HG03039 (cell line): ENCODE results near the gene WAS.
"Not testable (repeated sequence)": the region's sequence is repeated elsewhere in the genome, so short reads cannot be mapped to it uniquely, and the experiment has no call there.

Experiments used
- ATAC-seq: cut with Tn5 transposase; IDR thresholded peaks from one replicate; pipeline ENCODE4 v1.9.1; 2021; ENCODE audit warnings: mild to moderate bottlenecking, moderate library complexity; ENCODE audit not compliant: unreplicated experiment

Gene WAS

DNA sequence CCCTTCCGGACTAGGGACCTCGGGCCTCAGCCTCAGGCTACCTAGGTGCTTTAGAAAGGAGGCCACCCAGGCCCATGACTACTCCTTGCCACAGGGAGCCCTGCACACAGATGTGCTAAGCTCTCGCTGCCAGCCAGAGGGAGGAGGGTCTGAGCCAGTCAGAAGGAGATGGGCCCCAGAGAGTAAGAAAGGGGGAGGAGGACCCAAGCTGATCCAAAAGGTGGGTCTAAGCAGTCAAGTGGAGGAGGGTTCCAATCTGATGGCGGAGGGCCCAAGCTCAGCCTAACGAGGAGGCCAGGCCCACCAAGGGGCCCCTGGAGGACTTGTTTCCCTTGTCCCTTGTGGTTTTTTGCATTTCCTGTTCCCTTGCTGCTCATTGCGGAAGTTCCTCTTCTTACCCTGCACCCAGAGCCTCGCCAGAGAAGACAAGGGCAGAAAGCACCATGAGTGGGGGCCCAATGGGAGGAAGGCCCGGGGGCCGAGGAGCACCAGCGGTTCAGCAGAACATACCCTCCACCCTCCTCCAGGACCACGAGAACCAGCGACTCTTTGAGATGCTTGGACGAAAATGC lies at the start of gene WAS:
TSS of gene WAS (plus strand) at position 389 of the 572 bp plus-strand sequence. CDS start at position 444, 55 bp downstream.
- no peak for ATAC-seq

DNA sequence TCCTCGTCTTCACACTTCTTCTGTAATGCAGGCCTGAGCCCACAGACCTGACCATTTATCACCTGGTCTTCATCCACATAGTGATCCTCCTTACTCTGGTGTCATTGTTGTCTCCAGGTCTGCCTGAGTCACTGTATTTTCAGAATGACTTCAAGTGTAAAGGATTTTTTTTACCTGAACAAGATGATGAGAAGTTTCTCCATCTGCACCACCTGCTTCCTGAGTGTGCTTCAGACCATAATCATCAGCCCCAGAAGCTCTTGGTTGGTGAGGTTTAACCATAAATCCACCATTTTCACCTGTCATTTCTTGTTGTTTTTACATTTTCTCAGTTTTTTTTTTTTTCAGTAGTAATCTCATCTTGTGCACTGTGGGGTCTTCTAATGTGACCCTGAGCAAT lies 47.3 kb upstream of the WAS start:
- ATAC-seq: no peak

DNA sequence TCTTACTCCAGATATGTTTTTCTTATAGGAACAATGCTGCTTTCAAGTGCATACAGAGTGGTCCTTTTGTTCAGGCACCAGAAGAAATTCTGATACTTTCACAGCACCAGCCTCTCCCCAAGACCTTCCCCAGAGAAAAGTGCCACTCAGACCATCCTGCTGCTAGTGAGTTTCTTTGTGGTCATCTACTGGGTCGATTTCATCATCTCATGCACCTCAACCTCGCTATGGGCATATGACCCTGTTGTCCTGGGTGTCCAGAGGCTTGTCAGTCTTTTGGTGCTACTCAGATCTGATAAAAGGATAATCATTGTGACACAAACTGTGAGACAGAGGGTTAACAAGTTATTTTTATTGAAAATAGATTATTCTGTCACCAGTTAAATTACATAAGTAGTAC lies 46.8 kb upstream of the WAS start:
- no peak for ATAC-seq

DNA sequence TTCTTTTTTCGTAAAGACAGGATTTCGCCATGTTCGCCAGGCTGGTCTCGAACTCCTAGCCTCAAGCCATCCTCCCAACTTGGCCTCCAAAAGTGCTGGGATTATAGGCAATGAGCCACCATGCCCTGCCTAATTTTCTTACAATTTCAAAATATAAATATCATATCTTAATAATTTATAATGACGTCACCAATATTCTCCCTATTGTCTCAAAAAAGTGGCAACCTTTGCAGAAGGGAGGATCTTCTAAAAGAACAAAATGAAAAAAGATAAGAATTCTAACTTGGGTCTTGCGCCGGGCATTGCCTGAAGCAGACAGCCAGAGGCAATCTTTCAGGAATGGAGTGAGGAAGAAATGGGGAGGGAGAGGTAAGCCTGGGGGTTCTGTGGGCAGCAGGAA lies 37.9 kb upstream of the WAS start:
- no peak for ATAC-seq

DNA sequence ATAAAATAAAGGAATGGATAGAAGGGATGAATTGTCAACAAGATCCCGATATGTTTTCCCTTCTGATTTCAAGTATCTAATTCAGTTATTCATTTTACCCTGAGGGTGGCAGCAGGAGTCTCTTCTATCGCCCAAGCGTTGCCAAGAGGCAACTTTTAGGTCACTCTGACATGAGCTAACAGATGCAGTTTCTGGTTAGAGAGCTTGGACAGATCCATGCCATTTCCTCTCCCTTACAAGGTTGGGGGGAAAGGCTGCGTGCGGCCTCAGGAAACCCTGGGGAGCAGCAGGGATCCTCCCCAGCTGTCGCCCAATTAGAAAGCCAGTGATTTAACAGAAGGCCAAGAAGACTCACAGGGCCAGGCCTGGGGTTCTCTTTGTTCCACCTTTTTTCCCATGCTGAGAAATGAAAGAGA lies 35.3 kb upstream of the WAS start:
- ATAC-seq: no peak

DNA sequence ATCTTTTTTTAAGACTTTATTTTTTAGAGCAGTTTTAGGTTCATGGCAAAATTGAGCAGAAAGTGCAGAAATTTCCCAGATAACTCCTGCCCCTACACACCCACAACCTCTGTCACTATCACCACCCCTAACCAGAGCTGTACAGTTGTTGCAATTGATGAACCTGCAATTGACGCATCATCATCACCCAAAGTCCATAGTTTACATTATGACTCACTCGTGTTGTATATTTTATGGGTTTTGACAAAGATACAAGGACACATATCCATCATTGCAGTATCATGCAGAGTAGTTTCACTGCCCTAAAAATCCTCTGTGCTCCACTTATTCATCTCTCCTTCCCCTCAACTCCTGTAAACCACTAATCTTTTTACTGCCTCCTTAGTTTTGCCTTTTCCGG lies 34.5 kb upstream of the WAS start:
- no peak for ATAC-seq

DNA sequence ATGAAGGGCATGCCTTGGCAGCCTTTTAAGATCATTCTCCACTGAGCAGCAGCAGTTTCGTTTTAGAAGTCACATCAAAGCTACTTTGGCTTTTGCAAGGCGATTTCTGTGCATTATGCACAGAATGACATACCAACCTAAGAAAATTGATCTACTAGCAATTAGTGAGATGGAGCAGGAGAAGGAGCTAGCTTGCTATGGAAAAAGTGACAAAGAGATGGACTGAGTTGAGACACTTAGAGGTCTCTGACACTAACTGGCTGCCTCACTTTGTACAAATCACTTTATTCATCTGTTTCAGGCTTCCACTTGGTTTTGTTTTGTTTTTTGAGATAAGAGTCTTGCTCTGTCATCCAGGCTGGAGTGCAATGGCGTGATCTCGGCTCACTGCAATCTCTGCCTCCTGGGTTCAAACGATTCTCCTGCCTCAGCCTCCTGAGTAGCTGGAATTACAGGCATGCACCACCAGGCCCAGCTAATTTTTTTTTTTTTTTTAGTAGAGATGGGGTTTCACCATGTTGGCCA lies 31.5 kb upstream of the WAS start:
- not testable (repeated sequence) for ATAC-seq

DNA sequence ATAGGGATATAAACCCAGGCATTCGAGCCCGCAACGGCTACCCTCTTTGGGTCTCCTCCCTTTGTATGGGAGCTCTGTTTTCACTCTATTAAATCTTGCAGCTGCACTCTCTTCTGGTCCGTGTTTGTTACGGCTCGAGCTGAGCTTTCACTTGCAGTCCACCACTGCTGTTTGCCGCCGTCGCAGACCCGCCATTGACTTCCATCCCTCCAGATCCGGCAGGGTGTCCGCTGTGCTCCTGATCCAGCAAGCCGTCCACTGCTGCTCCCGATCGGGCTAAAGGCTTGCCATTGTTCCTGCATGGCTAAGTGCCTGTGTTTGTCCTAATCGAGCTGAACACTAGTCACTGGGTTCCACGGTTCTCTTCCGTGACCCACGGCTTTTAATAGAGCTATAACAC lies 28.9 kb upstream of the WAS start:
- ATAC-seq: not testable (repeated sequence)

DNA sequence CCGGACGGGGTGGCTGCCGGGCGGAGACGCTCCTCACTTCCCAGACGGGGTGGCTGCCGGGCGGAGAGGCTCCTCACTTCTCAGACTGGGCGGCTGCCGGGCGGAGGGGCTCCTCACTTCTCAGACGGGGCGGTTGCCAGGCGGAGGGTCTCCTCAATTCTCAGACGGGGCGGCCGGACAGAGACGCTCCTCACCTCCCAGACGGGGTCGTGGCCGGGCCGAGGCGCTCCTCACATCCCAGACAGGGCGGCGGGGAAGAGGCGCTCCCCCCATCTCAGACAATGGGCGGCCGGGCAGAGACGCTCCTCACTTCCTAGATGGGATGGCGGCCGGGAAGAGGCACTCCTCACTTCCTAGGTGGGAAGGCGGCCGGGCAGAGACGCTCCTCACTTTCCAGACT lies 23.9 kb upstream of the WAS start:
- not testable (repeated sequence) for ATAC-seq

DNA sequence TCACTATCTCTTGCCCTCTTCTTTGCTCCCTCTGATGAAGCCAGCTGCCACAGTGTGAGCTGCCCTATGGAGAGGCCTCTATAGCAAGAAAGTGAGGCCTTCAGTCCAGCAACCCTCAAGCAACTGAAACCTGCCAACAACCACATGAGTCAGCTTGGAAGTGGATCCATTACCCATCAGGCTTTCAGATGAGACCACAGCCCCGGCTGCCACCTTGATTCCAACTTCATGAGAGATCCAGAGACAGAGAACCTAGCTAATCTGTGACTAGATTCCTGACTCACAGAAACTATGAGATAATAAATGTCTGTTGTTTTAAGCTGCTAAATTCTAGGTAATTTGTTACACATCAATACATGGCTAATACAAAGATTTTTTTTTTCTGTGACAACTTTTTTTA lies 20.4 kb upstream of the WAS start:
- no peak for ATAC-seq

DNA sequence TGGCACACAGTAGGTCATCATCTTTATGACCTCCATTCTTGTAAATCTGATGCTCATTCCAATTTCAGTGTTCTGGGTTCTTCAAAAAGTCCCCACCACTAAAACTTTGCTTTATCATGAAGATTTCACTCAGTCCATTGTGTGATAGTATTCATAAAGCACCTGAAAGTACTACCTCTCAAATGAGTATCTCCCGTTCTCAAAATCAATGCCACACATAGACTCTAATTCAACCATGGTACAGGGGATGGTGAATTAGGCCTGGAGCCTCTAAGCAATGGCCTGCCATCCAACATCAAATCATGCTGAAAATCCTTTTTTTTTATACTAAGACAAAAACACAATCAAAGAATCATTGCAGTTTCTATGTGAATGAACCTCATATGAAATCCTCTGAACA lies 19.4 kb upstream of the WAS start:
- ATAC-seq: no peak

DNA sequence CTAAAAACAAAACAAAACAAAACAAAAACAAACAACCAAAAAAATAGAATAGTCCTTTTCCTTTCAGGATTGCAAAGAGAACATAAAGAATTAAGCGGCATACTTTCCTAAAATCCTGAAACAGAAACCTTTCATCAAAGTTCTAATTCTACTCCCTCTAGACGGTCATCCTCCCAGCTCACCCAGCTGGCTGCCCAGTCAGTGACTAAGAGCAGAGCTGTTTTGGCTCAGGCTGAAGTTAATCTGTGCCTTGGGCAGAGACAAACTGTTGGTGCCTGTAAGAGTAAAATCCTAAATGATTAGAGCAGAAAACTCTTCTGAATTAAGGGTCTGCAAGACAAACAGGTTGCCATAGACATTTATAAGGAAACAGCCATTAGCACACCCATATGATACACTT lies 17.6 kb upstream of the WAS start:
- no peak for ATAC-seq

DNA sequence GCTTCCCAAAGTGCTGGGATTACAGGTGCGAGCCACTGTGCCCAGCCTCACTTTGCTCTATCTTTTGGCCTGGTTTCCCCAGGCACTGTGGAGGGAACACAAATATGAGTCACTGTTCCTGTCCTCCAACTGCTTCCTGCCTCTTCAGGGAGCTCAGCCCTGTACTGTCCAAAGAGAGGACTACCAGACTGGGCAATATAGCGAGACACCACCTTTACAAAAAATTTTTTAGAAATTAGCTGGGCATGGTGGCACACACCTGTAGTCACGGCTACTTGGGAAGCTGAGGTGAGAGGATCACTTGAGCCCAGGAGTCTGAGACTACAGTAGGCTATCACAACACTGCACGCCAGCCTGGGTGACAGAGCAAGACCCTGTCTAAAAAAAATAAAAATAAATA lies 16.9 kb upstream of the WAS start:
- no peak for ATAC-seq

DNA sequence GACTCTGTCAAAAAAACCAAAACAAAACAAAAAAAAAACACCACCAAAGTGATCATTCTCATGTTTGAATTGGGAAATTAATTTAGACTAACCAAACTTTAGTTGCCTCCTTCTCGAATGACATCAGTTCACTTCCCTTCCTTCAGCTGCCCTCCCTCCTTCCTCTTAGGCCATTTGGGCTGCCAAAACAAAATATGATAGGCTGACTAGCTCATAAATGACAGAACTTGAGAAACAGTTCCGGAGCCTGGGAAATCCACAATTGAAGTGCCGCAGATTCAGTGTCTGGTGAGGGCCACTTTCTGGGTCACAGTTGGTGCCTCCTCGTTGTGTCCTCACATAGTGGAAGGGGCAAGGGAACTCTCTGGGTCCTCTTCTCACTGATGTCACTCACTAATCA lies 16.1 kb upstream of the WAS start:
- no peak for ATAC-seq

DNA sequence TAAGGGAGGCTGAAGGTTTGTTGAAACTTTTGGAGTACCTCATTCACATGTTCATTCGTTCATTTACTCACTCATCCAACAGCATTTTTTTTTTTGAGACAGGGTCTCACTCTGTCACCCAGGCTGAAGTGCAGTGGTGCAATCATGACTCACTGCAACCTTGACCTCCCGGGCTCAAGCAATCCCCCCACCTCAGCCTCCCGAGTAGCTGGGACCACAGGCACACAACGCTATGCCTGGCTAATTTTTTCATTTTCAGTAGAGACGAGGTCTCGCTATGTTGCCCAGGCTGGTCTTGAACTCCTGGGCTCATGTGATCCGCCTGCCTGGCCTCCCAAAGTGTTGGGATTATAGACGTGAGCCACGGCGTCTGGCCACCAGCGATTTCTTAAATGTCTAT lies 15.4 kb upstream of the WAS start:
- not testable (repeated sequence) for ATAC-seq

DNA sequence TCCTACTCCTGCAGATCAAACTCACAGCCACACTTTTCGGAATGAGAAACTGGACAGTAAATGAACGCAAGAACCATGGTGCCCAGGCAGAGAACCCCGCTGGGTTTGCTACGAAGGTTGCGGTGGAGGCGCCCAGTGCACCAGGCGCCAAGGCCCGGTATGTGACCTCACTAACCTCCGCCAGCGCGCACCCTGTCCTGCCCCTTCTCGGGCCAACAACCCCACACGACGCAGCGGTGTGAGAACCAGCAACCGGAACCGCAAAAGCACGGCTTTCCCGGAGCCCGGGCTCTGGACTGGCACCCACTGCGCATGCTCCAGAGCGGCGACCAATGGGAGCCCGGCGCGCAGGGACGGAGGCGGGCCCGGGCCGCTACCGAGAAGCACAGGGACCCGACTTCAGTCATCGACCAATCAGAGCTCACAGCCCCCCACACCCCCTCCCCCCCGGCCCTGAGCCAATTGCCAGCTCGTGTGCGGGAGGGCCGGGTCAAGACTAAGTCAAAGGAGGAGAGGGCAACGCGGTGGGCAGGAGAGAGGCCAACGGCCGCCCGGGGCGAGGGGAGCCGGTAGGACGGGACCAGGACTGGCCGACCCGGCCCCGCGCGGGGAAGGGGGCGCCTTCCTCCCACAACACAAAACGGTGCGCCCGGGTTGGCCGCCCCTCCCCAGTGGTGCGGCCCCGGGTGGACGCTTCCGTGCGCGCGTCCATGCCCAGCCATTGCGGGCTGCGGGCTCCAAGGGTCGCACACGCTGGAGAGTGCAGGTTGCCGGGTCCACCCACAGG lies 7.3 kb upstream of the WAS start:
- ATAC-seq: peak; percentile 80

DNA sequence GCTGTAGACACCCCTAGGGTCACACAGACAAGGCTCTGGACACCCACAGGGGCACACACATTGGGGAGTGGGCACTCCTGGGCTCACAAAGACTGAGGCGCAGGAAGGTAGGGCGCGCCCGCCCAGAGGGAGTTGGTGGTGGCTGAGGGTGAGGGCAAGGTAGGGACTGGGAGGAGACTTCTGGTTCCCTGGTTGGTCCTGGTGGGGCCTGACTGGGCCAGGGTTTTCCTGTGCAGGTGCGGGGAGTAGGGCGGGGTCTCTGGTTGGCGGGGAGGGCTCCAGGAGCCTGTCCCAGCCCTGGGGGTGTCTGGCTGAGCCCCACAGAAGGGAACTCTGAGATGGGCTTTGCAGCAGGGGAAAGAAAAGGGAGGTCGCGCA lies 6.7 kb upstream of the WAS start:
- peak; percentile 22 for ATAC-seq

DNA sequence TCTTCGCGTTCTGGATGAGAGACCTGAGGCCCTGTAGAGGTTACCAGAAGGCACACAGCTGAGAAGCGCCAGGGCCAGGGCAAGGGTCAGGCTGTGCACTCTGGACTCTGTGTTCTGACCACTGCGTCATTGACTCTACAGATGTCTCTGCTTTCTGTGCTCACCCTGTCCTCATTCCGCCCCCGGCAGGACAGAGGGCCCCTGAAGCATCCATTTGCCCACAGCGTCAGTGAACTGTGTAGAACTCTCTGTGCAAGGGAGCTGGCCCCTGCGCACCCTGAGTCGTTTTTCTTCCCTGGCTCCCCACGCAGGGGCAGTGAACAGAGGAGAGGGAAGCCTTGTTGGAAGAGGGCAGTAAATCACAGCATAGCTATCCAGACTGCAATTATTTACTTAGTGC lies 6.1 kb upstream of the WAS start:
- no peak for ATAC-seq

DNA sequence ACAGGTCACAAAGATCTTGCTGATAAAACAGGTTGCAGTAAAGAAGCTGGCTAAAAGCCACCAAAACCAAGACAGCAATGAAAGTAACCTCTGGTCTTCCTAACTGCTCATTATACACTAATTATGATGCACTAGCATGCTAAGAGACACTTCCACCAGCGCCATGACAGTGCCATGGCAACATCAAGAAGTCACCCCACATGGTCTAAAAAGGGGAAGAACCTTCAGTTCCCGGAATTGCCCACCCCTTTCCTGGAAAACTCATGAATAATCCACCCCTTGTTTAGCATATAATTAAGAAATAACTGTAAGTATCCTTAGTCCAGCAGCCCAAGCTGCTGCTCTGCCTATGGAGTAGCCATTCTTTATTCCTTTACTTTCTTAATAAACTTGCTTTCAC lies 3.1 kb upstream of the WAS start:
- not testable (repeated sequence) for ATAC-seq

DNA sequence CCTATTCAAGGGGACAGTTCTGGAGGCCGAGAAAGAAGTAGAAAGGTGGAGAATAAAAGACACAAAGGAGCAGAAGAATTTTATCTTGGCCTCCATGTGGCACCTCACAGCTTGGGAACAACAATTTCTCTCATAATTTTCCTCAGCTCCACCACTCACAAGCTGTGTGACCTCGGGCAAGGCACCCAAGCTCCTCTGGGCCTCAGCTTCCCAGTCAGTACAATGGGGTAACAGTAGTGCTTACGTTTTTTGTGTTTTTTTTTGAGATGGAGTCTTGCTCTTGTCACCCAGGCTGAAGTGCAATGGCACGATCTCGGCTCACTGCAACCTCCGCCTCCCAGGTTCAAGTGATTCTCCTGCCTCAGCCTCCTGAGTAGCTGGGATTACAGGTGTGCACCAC lies 2.7 kb upstream of the WAS start:
- not testable (repeated sequence) for ATAC-seq

DNA sequence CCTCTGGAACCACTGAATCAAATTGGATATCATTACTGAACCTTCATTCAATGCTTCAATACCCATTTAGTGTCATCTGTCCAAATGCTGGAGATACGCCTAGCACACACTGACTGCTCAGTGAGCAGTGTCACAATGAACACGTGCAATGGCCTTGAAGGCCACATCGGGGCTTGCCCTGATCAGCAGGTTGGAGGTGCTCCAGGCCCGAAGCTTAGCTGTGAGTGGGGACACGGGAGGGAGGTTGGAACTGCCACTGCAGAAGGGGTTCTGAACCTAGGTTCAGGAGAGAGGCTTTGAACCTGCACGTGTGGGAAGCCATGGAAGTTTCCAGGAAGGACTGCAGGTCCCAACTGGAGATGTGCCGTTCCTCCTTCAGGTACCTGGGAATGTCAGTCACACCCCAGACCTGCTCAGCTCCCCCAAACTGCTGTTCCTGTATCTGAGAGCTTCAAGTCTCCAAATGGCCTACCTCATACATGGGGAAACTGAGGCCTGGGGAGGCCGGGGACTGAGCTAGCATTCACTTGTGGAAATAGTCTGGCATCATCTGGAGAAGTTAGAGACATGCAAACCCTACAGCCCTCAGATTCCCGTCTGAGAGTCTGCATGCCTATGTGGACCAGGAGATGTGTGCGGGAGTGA lies 1.9 kb upstream of the WAS start:
- ATAC-seq: no peak

DNA sequence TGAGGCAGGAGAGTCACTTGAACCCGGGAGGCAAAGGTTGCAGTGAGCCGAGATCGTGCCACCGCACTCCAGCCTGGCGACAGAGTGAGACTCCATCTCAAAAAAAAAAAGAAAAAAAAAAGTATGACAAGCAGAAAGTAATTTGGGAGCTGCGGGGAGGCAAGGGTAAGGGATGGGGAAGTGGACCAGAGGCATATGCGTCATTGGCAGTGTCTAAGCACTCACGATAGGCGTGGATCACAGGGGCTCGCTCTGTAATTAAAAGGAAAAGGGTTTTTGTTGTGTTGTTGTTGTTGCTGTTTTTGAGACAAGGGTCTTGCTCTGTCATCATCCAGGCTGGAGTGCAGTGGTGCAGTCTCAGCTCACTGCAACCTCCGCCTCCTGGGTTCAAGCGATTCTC lies 804 bp upstream of the WAS start:
- ATAC-seq: not testable (repeated sequence)
